SK-N-SH (cell line): ENCODE measurements around the gene MCC. TPM values are rescaled to one million over a fixed set of nuclear protein-coding genes. Genes with fewer than 3 reads are reported as not detected.

Experiments used
- CTCF ChIA-PET: fragments of 300-600, 350-600 bp; formaldehyde crosslinking; extraction: SDS; loops from one replicate; lab custom pipeline; 2021; lab: Yijun Ruan, JAX
- POLR2A ChIA-PET: fragments of 350-600 bp; sonication (Branson Sonifier 250); formaldehyde crosslinking; extraction: SDS; loops from one replicate; lab custom pipeline; 2020; ENCODE audit warnings: antibody characterized with exemption, inconsistent platforms; lab: Yijun Ruan, JAX
- DNase-seq: peaks from one replicate; pipeline ENCODE4 v3.0.0; 2012
- H2AFZ ChIP-seq: fragments of 200-600 bp; sonication (generic); 2 replicates; pipeline ENCODE4 v1.8.1; 2016; ENCODE audit warnings: antibody characterized with exemption, mild to moderate bottlenecking, low read depth
- H3F3A ChIP-seq: fragments of 200-600 bp; sonication (generic); replicated peaks from 2 replicates; pipeline ENCODE3; 2016; ENCODE audit warnings: antibody characterized with exemption, mild to moderate bottlenecking; ENCODE audit not compliant: insufficient read depth
- H3K27ac ChIP-seq, 2 experiments: fragments of 200-500 bp in 1 of 2; fragments of 200-600 bp in 1 of 2; sonication (Bioruptor generic) in 1 of 2; sonication (generic), shearing (Covaris generic) in 1 of 2; 2 replicates each; pipeline versions ENCODE4 v1.5.1 to v1.6.1; 2014 to 2016; ENCODE audit warnings: low read depth in 2 of 2, inconsistent platforms in 1 of 2, low read length in 1 of 2, mild to moderate bottlenecking in 1 of 2, mixed read lengths in 1 of 2
- H3K27me3 ChIP-seq: fragments of 200-600 bp; sonication (generic), shearing (Covaris generic); 2 replicates; pipeline ENCODE4 v1.6.1; 2016; ENCODE audit warnings: mixed run types; ENCODE audit not compliant: insufficient read depth
- H3K36me3 ChIP-seq, 2 experiments: fragments of 200-500 bp in 1 of 2; fragments of 200-600 bp in 1 of 2; sonication (Bioruptor generic) in 1 of 2; sonication (generic) in 1 of 2; replicated peaks in 1 of 2; 2 replicates each; pipeline versions ENCODE3 to v1.5.1; 2014 to 2016; ENCODE audit warnings: low read length in 1 of 2, mild to moderate bottlenecking in 1 of 2; ENCODE audit not compliant: insufficient read depth in 2 of 2, control insufficient read depth in 1 of 2
- H3K4me1 ChIP-seq, 2 experiments: fragments of 200-500 bp in 1 of 2; fragments of 200-600 bp in 1 of 2; sonication (Bioruptor generic) in 1 of 2; sonication (generic), shearing (Covaris generic) in 1 of 2; 2 replicates each; pipeline versions ENCODE4 v1.5.1 to v1.6.1; 2014 to 2016; ENCODE audit warnings: low read depth in 1 of 2, low read length in 1 of 2, mixed run types in 1 of 2; ENCODE audit not compliant: insufficient read depth in 2 of 2, control insufficient read depth in 1 of 2
- H3K4me2 ChIP-seq: fragments of 200-600 bp; sonication (generic), shearing (Covaris generic); 2 replicates; pipeline ENCODE4 v1.6.1; 2017; ENCODE audit warnings: mixed run types
- H3K4me3 ChIP-seq, 2 experiments: fragments of 200-500 bp in 1 of 2; fragments of 200-600 bp in 1 of 2; sonication (Bioruptor generic) in 1 of 2; sonication (generic), shearing (Covaris generic) in 1 of 2; 2 replicates each; pipeline versions ENCODE4 v1.5.1 to v1.8.1; 2014 to 2016; ENCODE audit warnings: low read depth in 2 of 2, inconsistent platforms in 1 of 2, low read length in 1 of 2, mild to moderate bottlenecking in 1 of 2, mixed read lengths in 1 of 2, moderate library complexity in 1 of 2
- H3K79me2 ChIP-seq: fragments of 200-600 bp; sonication (generic); 2 replicates; pipeline ENCODE4 v1.8.1; 2017; ENCODE audit warnings: mild to moderate bottlenecking; ENCODE audit not compliant: insufficient read depth
- H3K9ac ChIP-seq: fragments of 200-600 bp; sonication (generic); 2 replicates; pipeline ENCODE4 v1.6.1; 2017; ENCODE audit warnings: mixed run types
- H3K9me2 ChIP-seq: fragments of 200-600 bp; sonication (generic); 2 replicates; pipeline ENCODE4 v1.6.1; 2017; ENCODE audit warnings: mixed run types
- H3K9me3 ChIP-seq: fragments of 200-600 bp; sonication (generic); 2 replicates; pipeline ENCODE4 v1.6.1; 2017; ENCODE audit warnings: mixed run types, mild to moderate bottlenecking, moderate library complexity
- H4K20me1 ChIP-seq: fragments of 200-600 bp; sonication (generic); 2 replicates; pipeline ENCODE4 v1.6.1; 2017; ENCODE audit warnings: mild to moderate bottlenecking, mixed run types; ENCODE audit not compliant: insufficient read depth
- ELF1 ChIP-seq: IDR thresholded peaks from 2 replicates; pipeline ENCODE4 v1.4.0; 2012
- FOXJ3 ChIP-seq: sonication (generic); formaldehyde crosslinking; IDR thresholded peaks from 2 replicates; pipeline ENCODE4 v1.5.1; 2020; ENCODE audit warnings: mild to moderate bottlenecking, missing genetic modification reagents
- GATA2 ChIP-seq: sonication (generic); formaldehyde crosslinking; IDR thresholded peaks from 2 replicates; pipeline ENCODE4 v1.5.0; 2020; ENCODE audit warnings: mild to moderate bottlenecking, missing genetic modification reagents
- RAD21 ChIP-seq: IDR thresholded peaks from 2 replicates; pipeline ENCODE4 v1.6.1; 2012; ENCODE audit warnings: mild to moderate bottlenecking, low read length
- RCOR1 ChIP-seq: fragments of 150-350 bp; IDR thresholded peaks from 2 replicates; pipeline ENCODE4 v1.6.1; 2017; ENCODE audit warnings: antibody characterized with exemption, low read length
- REST ChIP-seq: IDR thresholded peaks from 2 replicates; pipeline ENCODE4 v1.6.1; 2012; ENCODE audit warnings: mild to moderate bottlenecking, low read depth, low read length, moderate library complexity
- SIN3A ChIP-seq: IDR thresholded peaks from 2 replicates; pipeline ENCODE4 v1.6.1; 2012; ENCODE audit warnings: low read depth, mild to moderate bottlenecking, low read length, moderate library complexity, borderline replicate concordance
- SMC3 ChIP-seq: IDR thresholded peaks from 2 replicates; pipeline ENCODE4 v1.6.1; 2012; ENCODE audit warnings: low read depth, low read length, improper control_type of control experiment
- TCF12 ChIP-seq: IDR thresholded peaks from 2 replicates; pipeline ENCODE4 v1.4.0; 2012
- TEAD4 ChIP-seq: IDR thresholded peaks from 2 replicates; pipeline ENCODE4 v1.4.0; 2012; ENCODE audit warnings: mild to moderate bottlenecking, borderline replicate concordance; ENCODE audit not compliant: insufficient read depth
- YY1 ChIP-seq: IDR thresholded peaks from 2 replicates; pipeline ENCODE4 v1.4.0; 2012; ENCODE audit warnings: low read depth, mild to moderate bottlenecking
- WGBS: methylation state at CpG from one replicate; pipeline ENCODE4 v1.1.6; 2017; ENCODE audit warnings: low lambda C conversion rate; 5-methylcytosine and 5-hydroxymethylcytosine counted together
- polyA plus RNA-seq, 3 experiments: library from polyadenylated mRNA; depleted of rRNA; stranded (reverse); fragments of >200 nt; gene quantifications; 2 replicates each; pipeline ENCODE4 v1.2.3, GENCODE V29; 2012
- TF ChIP-seq, protein P1 (sequence below): IDR thresholded peaks from 2 replicates; pipeline ENCODE4 v1.4.0; 2012; ENCODE audit warnings: low read depth, borderline replicate concordance

Gene MCC
- polyA plus RNA-seq, 1 of the 3 experiments (the other 2 are of a cell fraction) = 3.6 TPM

GRCh38 chr5:113005454-113005853, 482.8 kb downstream of the MCC start:
- no peak overlapping the region for H2AFZ ChIP-seq
- H3K4me1 ChIP-seq = peaks cover 0 to 15% of the 10 kb centered on the region in 2 experiments; a peak in 1 of 4 replicates
- H3K4me3 ChIP-seq = no peak overlapping the region
- peaks cover 5% of the 10 kb centered on the region; the same call in 1 of the 2 replicates for H4K20me1 ChIP-seq
- peaks cover 18% of the 10 kb centered on the region for H3K79me2 ChIP-seq
- no peak overlapping the region for H3K27ac ChIP-seq
- peaks cover 47 to 77% of the 10 kb centered on the region in 2 experiments for H3K36me3 ChIP-seq
- whole genome bisulfite sequencing = 100% methylated on average over 1 of the region's 1 CpG
- POLR2A ChIA-PET = no interaction called here
- H3F3A ChIP-seq = peaks cover 11% of the 10 kb centered on the region
- no peak for TF ChIP-seq TEAD4
- no peak for TF ChIP-seq RAD21
- TF ChIP-seq SIN3A = no peak
- no peak for TF ChIP-seq GATA2 (CRISPR knock-in tag)
- no peak for TF ChIP-seq RCOR1
- no peak for TF ChIP-seq SMC3
- TF ChIP-seq YY1 = no peak
- TF ChIP-seq, protein P1, sequence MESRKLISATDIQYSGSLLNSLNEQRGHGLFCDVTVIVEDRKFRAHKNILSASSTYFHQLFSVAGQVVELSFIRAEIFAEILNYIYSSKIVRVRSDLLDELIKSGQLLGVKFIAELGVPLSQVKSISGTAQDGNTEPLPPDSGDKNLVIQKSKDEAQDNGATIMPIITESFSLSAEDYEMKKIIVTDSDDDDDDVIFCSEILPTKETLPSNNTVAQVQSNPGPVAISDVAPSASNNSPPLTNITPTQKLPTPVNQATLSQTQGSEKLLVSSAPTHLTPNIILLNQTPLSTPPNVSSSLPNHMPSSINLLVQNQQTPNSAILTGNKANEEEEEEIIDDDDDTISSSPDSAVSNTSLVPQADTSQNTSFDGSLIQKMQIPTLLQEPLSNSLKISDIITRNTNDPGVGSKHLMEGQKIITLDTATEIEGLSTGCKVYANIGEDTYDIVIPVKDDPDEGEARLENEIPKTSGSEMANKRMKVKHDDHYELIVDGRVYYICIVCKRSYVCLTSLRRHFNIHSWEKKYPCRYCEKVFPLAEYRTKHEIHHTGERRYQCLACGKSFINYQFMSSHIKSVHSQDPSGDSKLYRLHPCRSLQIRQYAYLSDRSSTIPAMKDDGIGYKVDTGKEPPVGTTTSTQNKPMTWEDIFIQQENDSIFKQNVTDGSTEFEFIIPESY = no peak
- TF ChIP-seq, all 33 proteins: peak for 0
- Histone ChIP-seq H3K9ac (no peak overlapping the region), H3K4me2 (no peak overlapping the region), H3K9me3 (no peaks in the 10 kb centered on the region), H3K27me3 (no peaks in the 10 kb centered on the region), H3K9me2 (no peaks in the 10 kb centered on the region)
- DNase-seq = no peak
- CTCF ChIA-PET = interaction anchor here (1.0 to 1.1 kb wide), 2 partner anchors 9 to 199 kb away, joined by 3 to 4 read pairs; no protein-coding TSS in a partner anchor

GRCh38 chr5:113003763-113004162, 484.5 kb downstream of the MCC start:
- ChIA-PET CTCF (interaction anchor here (0.7 to 1.6 kb wide), 2 partner anchors 77 to 507 kb away, joined by 3 to 5 read pairs; no protein-coding TSS in a partner anchor), POLR2A (no interaction called here)
- H3K4me2 ChIP-seq = peak overlapping the region; percentile 18; the same call in 1 of the 2 replicates
- no peak for DNase-seq
- peaks cover 11% of the 10 kb centered on the region for H3F3A ChIP-seq
- H4K20me1 ChIP-seq = peaks cover 5% of the 10 kb centered on the region; the same call in 1 of the 2 replicates
- TF ChIP-seq RAD21 = no peak
- no peak for TF ChIP-seq ELF1
- TF ChIP-seq RCOR1 = no peak
- no peak for TF ChIP-seq FOXJ3 (CRISPR knock-in tag)
- no peak for TF ChIP-seq REST
- TF ChIP-seq TCF12 = no peak
- WGBS = 99% methylated on average over 3 of the region's 3 CpGs
- peaks cover 39 to 69% of the 10 kb centered on the region in 2 experiments for H3K36me3 ChIP-seq
- H3K27me3 ChIP-seq = no peaks in the 10 kb centered on the region
- no peak overlapping the region for H2AFZ ChIP-seq
- peak overlapping the region in 1 of 2 experiments; percentile 40; a peak in 1 of 4 replicates for H3K27ac ChIP-seq
- no peaks in the 10 kb centered on the region for H3K9me2 ChIP-seq
- H3K4me3 ChIP-seq = no peak overlapping the region
- peaks cover 30% of the 10 kb centered on the region for H3K79me2 ChIP-seq
- no peaks in the 10 kb centered on the region for H3K9me3 ChIP-seq
- H3K9ac ChIP-seq = no peak overlapping the region
- H3K4me1 ChIP-seq = peaks cover 0 to 15% of the 10 kb centered on the region in 2 experiments; a peak in 1 of 4 replicates
